HepG2 (cell line): ENCODE results near the gene SS18L1. TPM values are rescaled to one million over a fixed set of nuclear protein-coding genes. Genes with fewer than 3 reads are reported as not detected.

Experiments
- NCOA1 ChIP-seq: sonication (generic); formaldehyde crosslinking; IDR thresholded peaks from 2 replicates; pipeline ENCODE4 v1.9.0; 2021; ENCODE audit warnings: missing genetic modification reagents
- NFE2 ChIP-seq: sonication (generic); formaldehyde crosslinking; IDR thresholded peaks from 2 replicates; pipeline ENCODE4 v1.4.0; 2020; ENCODE audit warnings: missing genetic modification reagents
- PRMT3 ChIP-seq: sonication (generic); formaldehyde crosslinking; IDR thresholded peaks from 2 replicates; pipeline ENCODE4 v1.8.1; 2022; ENCODE audit warnings: low read depth, mild to moderate bottlenecking, moderate library complexity, missing genetic modification reagents, borderline replicate concordance
- YY1 ChIP-seq: IDR thresholded peaks from 2 replicates; pipeline ENCODE4 v1.6.1; 2011; ENCODE audit warnings: low read length, low read depth, moderate library complexity, mild to moderate bottlenecking; ENCODE audit not compliant: insufficient read depth, insufficient replicate concordance
- ZNF225 ChIP-seq: sonication (generic); formaldehyde crosslinking; IDR thresholded peaks from 2 replicates; pipeline ENCODE4 v1.4.0; 2020; ENCODE audit warnings: mild to moderate bottlenecking, missing genetic modification reagents
- ZNF367 ChIP-seq: sonication (generic); formaldehyde crosslinking; IDR thresholded peaks from 2 replicates; pipeline ENCODE4 v1.4.0; 2020; ENCODE audit warnings: missing genetic modification reagents, borderline replicate concordance
- ZNF496 ChIP-seq: sonication (generic); formaldehyde crosslinking; IDR thresholded peaks from 2 replicates; pipeline ENCODE4 v1.8.1; 2023; ENCODE audit warnings: mild to moderate bottlenecking, moderate library complexity, missing genetic modification reagents; ENCODE audit not compliant: insufficient replicate concordance
- ZNF530 ChIP-seq: sonication (generic); formaldehyde crosslinking; IDR thresholded peaks from 2 replicates; pipeline ENCODE4 v1.5.0; 2020; ENCODE audit warnings: low read depth, mild to moderate bottlenecking, missing genetic modification reagents
- ZNF766 ChIP-seq: sonication (generic); formaldehyde crosslinking; IDR thresholded peaks from 2 replicates; pipeline ENCODE4 v1.5.0; 2020; ENCODE audit warnings: missing genetic modification reagents, borderline replicate concordance
- ZNF790 ChIP-seq: sonication (generic); formaldehyde crosslinking; IDR thresholded peaks from 2 replicates; pipeline ENCODE4 v1.8.0; 2022; ENCODE audit warnings: missing genetic modification reagents, mild to moderate bottlenecking, borderline replicate concordance
- polyA plus RNA-seq, 8 experiments: library from polyadenylated mRNA; depleted of rRNA in 3 of 8; stranded (reverse) in 7 of 8; unstranded in 1 of 8; fragments of >200 nt; fragmentation: Illumina TruSeq in 4 of 8; extraction: Trizol in 4 of 8; gene quantifications; 2 replicates each; pipeline versions ENCODE4 v1.2.1 to v1.2.3, GENCODE V29; 2011 to 2016; ENCODE audit warnings: low read depth in 4 of 8, missing spikeins in 1 of 8, mixed read lengths in 1 of 8; ENCODE audit not compliant: insufficient read depth in 1 of 8
- total RNA-seq, 5 experiments: library from RNA; depleted of rRNA; stranded (reverse); fragments of >200 nt; fragmentation: Illumina TruSeq; extraction: Trizol; gene quantifications; 2 replicates each; pipeline ENCODE4 v1.2.3, GENCODE V29; 2016; ENCODE audit warnings: low read depth in 1 of 5
- TF ChIP-seq, protein P1 (sequence below): sonication (generic); formaldehyde crosslinking; conservative IDR thresholded peaks from 2 replicates; pipeline ENCODE4 v1.4.0; 2020; ENCODE audit warnings: missing genetic modification reagents
- TF ChIP-seq, protein P2 (sequence below): sonication (generic); formaldehyde crosslinking; IDR thresholded peaks from 2 replicates; pipeline ENCODE4 v1.5.1; 2020; ENCODE audit warnings: missing genetic modification reagents, mild to moderate bottlenecking, borderline replicate concordance
- TF ChIP-seq, protein P3 (sequence below): sonication (generic); formaldehyde crosslinking; IDR thresholded peaks from 2 replicates; pipeline ENCODE4 v1.8.1; 2022; ENCODE audit warnings: low read depth, mild to moderate bottlenecking, missing genetic modification reagents
- TF ChIP-seq, protein P4 (sequence below): sonication (generic); formaldehyde crosslinking; IDR thresholded peaks from 2 replicates; pipeline ENCODE4 v1.4.0; 2020; ENCODE audit warnings: mild to moderate bottlenecking, missing genetic modification reagents
- TF ChIP-seq, protein P5 (sequence below): sonication (generic); formaldehyde crosslinking; IDR thresholded peaks from 2 replicates; pipeline ENCODE4 v1.5.0; 2020; ENCODE audit warnings: missing genetic modification reagents, mild to moderate bottlenecking, borderline replicate concordance

The SS18L1 gene
- total and polyA plus RNA-seq, 2 of the 13 experiments (the other 11 are each of a cell fraction or from before 2014, with no cell fraction given) = 17.8 to 27.6 TPM

DNA sequence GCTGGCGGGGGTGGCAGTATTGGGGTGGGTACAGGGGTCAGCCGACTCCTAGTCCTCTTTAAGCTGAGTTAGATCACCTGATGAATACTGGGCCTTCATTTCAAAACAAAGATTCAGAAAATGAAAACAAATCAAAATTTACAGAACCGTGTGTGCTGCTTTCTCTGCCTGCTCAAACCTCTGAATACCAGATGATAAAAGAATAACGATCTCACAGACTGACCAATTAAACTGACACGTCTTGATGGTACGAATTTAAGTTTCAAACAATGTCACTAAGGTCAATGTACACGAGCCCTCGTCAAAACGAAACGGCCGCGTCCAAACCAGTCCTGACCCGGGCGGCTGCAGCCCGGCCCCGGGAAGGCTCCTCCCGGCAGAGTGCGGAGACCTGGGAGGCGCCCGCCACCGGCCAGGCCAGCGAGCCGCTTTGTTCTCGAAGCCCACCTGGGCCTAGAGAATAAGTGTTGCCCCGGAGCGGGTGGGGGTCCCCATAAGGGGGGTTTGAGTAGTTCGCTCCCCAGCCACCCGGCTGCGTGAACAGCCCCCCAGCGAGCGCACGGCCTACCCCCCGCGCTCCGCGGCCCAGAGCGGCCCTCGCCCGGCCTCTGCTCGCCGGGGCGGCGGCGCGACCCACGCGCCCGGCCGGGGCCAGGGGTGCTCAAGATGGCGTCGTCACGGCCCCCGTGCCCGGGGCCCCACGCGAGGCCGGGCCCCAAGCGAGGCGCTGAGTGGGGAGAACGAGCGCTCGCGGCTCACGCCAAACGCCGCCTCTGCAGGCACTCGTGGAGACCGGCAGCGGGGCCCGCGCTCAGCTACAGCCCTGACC, 1.1 kb upstream of the SS18L1 start (continued):
- TF ChIP-seq, protein P1, sequence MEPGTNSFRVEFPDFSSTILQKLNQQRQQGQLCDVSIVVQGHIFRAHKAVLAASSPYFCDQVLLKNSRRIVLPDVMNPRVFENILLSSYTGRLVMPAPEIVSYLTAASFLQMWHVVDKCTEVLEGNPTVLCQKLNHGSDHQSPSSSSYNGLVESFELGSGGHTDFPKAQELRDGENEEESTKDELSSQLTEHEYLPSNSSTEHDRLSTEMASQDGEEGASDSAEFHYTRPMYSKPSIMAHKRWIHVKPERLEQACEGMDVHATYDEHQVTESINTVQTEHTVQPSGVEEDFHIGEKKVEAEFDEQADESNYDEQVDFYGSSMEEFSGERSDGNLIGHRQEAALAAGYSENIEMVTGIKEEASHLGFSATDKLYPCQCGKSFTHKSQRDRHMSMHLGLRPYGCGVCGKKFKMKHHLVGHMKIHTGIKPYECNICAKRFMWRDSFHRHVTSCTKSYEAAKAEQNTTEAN (CRISPR knock-in tag) = peak; percentile 39; the same call in 1 of the 2 replicates
- TF ChIP-seq, protein P2, sequence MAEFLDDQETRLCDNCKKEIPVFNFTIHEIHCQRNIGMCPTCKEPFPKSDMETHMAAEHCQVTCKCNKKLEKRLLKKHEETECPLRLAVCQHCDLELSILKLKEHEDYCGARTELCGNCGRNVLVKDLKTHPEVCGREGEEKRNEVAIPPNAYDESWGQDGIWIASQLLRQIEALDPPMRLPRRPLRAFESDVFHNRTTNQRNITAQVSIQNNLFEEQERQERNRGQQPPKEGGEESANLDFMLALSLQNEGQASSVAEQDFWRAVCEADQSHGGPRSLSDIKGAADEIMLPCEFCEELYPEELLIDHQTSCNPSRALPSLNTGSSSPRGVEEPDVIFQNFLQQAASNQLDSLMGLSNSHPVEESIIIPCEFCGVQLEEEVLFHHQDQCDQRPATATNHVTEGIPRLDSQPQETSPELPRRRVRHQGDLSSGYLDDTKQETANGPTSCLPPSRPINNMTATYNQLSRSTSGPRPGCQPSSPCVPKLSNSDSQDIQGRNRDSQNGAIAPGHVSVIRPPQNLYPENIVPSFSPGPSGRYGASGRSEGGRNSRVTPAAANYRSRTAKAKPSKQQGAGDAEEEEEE (CRISPR knock-in tag) = 0 out of 2 replicates have a peak, but pooled peaks have one; percentile 11
- peak; percentile 56; the same call in 1 of the 2 replicates for TF ChIP-seq NCOA1 (CRISPR knock-in tag)
- TF ChIP-seq ZNF496 (CRISPR knock-in tag) = no peak
- peak; percentile 2; the same call in 1 of the 2 replicates for TF ChIP-seq ZNF766 (CRISPR knock-in tag)
- TF ChIP-seq PRMT3 = no peak
- TF ChIP-seq ZNF367 = 0 out of 2 replicates have a peak, but pooled peaks have one; percentile 61
- TF ChIP-seq ZNF225 (CRISPR knock-in tag) = peak; percentile 14; the same call in 1 of the 2 replicates
- TF ChIP-seq YY1 = peak; percentile 74
- TF ChIP-seq ZNF530 (CRISPR knock-in tag) = no peak
- TF ChIP-seq, protein P3, sequence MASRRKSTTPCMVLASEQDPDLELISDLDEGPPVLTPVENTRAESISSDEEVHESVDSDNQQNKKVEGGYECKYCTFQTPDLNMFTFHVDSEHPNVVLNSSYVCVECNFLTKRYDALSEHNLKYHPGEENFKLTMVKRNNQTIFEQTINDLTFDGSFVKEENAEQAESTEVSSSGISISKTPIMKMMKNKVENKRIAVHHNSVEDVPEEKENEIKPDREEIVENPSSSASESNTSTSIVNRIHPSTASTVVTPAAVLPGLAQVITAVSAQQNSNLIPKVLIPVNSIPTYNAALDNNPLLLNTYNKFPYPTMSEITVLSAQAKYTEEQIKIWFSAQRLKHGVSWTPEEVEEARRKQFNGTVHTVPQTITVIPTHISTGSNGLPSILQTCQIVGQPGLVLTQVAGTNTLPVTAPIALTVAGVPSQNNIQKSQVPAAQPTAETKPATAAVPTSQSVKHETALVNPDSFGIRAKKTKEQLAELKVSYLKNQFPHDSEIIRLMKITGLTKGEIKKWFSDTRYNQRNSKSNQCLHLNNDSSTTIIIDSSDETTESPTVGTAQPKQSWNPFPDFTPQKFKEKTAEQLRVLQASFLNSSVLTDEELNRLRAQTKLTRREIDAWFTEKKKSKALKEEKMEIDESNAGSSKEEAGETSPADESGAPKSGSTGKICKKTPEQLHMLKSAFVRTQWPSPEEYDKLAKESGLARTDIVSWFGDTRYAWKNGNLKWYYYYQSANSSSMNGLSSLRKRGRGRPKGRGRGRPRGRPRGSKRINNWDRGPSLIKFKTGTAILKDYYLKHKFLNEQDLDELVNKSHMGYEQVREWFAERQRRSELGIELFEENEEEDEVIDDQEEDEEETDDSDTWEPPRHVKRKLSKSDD = peak; percentile 1; the same call in 1 of the 2 replicates
- peak; percentile 61 for TF ChIP-seq ZNF790
- no peak for TF ChIP-seq NFE2 (CRISPR knock-in tag)
- TF ChIP-seq, protein P4, sequence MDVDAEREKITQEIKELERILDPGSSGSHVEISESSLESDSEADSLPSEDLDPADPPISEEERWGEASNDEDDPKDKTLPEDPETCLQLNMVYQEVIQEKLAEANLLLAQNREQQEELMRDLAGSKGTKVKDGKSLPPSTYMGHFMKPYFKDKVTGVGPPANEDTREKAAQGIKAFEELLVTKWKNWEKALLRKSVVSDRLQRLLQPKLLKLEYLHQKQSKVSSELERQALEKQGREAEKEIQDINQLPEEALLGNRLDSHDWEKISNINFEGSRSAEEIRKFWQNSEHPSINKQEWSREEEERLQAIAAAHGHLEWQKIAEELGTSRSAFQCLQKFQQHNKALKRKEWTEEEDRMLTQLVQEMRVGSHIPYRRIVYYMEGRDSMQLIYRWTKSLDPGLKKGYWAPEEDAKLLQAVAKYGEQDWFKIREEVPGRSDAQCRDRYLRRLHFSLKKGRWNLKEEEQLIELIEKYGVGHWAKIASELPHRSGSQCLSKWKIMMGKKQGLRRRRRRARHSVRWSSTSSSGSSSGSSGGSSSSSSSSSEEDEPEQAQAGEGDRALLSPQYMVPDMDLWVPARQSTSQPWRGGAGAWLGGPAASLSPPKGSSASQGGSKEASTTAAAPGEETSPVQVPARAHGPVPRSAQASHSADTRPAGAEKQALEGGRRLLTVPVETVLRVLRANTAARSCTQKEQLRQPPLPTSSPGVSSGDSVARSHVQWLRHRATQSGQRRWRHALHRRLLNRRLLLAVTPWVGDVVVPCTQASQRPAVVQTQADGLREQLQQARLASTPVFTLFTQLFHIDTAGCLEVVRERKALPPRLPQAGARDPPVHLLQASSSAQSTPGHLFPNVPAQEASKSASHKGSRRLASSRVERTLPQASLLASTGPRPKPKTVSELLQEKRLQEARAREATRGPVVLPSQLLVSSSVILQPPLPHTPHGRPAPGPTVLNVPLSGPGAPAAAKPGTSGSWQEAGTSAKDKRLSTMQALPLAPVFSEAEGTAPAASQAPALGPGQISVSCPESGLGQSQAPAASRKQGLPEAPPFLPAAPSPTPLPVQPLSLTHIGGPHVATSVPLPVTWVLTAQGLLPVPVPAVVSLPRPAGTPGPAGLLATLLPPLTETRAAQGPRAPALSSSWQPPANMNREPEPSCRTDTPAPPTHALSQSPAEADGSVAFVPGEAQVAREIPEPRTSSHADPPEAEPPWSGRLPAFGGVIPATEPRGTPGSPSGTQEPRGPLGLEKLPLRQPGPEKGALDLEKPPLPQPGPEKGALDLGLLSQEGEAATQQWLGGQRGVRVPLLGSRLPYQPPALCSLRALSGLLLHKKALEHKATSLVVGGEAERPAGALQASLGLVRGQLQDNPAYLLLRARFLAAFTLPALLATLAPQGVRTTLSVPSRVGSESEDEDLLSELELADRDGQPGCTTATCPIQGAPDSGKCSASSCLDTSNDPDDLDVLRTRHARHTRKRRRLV (CRISPR knock-in tag) = peak; percentile 43; the same call in 1 of the 2 replicates
- TF ChIP-seq, protein P5, sequence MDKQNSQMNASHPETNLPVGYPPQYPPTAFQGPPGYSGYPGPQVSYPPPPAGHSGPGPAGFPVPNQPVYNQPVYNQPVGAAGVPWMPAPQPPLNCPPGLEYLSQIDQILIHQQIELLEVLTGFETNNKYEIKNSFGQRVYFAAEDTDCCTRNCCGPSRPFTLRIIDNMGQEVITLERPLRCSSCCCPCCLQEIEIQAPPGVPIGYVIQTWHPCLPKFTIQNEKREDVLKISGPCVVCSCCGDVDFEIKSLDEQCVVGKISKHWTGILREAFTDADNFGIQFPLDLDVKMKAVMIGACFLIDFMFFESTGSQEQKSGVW (CRISPR knock-in tag) = no peak
